GM06990 (cell line): Measurements from ENCODE around the gene TMEM158.

Source experiments
- DNase-seq: peaks from one replicate; pipeline ENCODE4 v3.0.0-alpha.2; 2011; ENCODE audit not compliant: insufficient read length; ENCODE audit errors: extremely low read depth
- H3K27me3 ChIP-seq: replicated peaks from 2 replicates; pipeline ENCODE4 v1.6.0; 2011; ENCODE audit warnings: low read length; ENCODE audit not compliant: control insufficient read depth, insufficient read depth
- H3K36me3 ChIP-seq: 2 replicates; pipeline ENCODE4 v1.5.1; 2011; ENCODE audit warnings: low read length; ENCODE audit not compliant: control insufficient read depth, insufficient read depth
- H3K4me3 ChIP-seq: replicated peaks from 2 replicates; pipeline ENCODE4 v1.5.1; 2011; ENCODE audit warnings: low read depth, mild to moderate bottlenecking, control low read depth, low read length
- CTCF ChIP-seq: IDR thresholded peaks from 2 replicates; pipeline ENCODE4 v1.5.1; 2011; ENCODE audit warnings: low read length, control low read depth, mild to moderate bottlenecking, inconsistent platforms; ENCODE audit not compliant: insufficient read depth, poor library complexity, severe bottlenecking

Gene TMEM158

GRCh38 chr3:45219694-45220093, 6.4 kb downstream of the TMEM158 start:
- Histone ChIP-seq H3K27me3 (peaks cover 4% of the 10 kb centered on the region), H3K36me3 (no peaks in the 10 kb centered on the region), H3K4me3 (no peak overlapping the region)
- TF ChIP-seq CTCF: no peak
- no peak for DNase-seq

- no peak for DNase-seq
- TF ChIP-seq CTCF: no peak
- Histone ChIP-seq H3K36me3 (no peaks in the 10 kb centered on the region), H3K4me3 (no peak overlapping the region), H3K27me3 (peaks cover 2% of the 10 kb centered on the region)
Measured at GRCh38 chr3:45218578-45219390, 7.3 kb downstream of the TMEM158 start.

GRCh38 chr3:45216021-45216609, 10.0 kb downstream of the TMEM158 start:
- no peak for TF ChIP-seq CTCF
- H3K36me3 ChIP-seq: no peaks in the 10 kb centered on the region
- H3K27me3 ChIP-seq: no peaks in the 10 kb centered on the region; the same call in none of the 2 replicates
- no peak for DNase-seq
- H3K4me3 ChIP-seq: no peak overlapping the region

GRCh38 chr3:45215466-45215865, 10.6 kb downstream of the TMEM158 start:
- no peaks in the 10 kb centered on the region for H3K36me3 ChIP-seq

GRCh38 chr3:45214061-45214680, 11.9 kb downstream of the TMEM158 start:
- H3K27me3 ChIP-seq: peaks cover 1% of the 10 kb centered on the region

More at GRCh38 chr3:45215466-45215865, 10.6 kb downstream of the TMEM158 start:
- no peak for TF ChIP-seq CTCF
- Histone ChIP-seq H3K4me3 (no peak overlapping the region), H3K27me3 (no peaks in the 10 kb centered on the region; the same call in none of the 2 replicates)
- DNase-seq: no peak

More at GRCh38 chr3:45214061-45214680, 11.9 kb downstream of the TMEM158 start:
- no peaks in the 10 kb centered on the region for H3K36me3 ChIP-seq
- no peak overlapping the region for H3K4me3 ChIP-seq
- no peak for DNase-seq
- TF ChIP-seq CTCF: no peak
